A549 (cell line): ENCODE data around the gene TYMS. TPM values are rescaled to one million over a fixed set of nuclear protein-coding genes. Genes with fewer than 3 reads are reported as not detected.

Source experiments
- ATAC-seq, 2 experiments: fragments of 200-7000 bp in 1 of 2; fragments of >200 bp in 1 of 2; cut with Nextera tagmentation in 1 of 2; cut with Tn5 transposase in 1 of 2; 3 replicates each; pipeline versions ENCODE4 v1.8.0 to v1.9.1; 2018 to 2020; ENCODE audit warnings: mild to moderate bottlenecking in 1 of 2, moderate library complexity in 1 of 2
- CTCF ChIA-PET: fragments of 300-600 bp; sonication (Branson Sonifier 250); formaldehyde crosslinking; extraction: SDS; loops from one replicate; lab custom pipeline; 2021; ENCODE audit warnings: antibody characterized with exemption, inconsistent platforms; lab: Yijun Ruan, JAX
- POLR2A ChIA-PET: fragments of 350-600 bp; formaldehyde crosslinking; extraction: SDS; loops from one replicate; lab custom pipeline; 2021; ENCODE audit warnings: antibody characterized with exemption, inconsistent platforms; lab: Yijun Ruan, JAX
- DNase-seq, 2 experiments: peaks; one replicate each; pipeline versions ENCODE4 v3.0.0 to v3.0.0-alpha.2; 2011 to 2016; ENCODE audit warnings: low read depth in 1 of 2, low spot score in 1 of 2
- FAIRE-seq: peaks from 2 replicates; lab custom pipeline; 2011; peaks lifted over from hg19 to GRCh38; lab: Jason Lieb, UNC
- H3K27ac ChIP-seq, 2 experiments: fragments of >200 bp; sonication (Bioruptor Twin); formaldehyde crosslinking; 3 replicates each; pipeline ENCODE4 v1.5.1; 2016 to 2017
- H3K4me1 ChIP-seq: fragments of >200 bp; sonication (Bioruptor Twin); formaldehyde crosslinking; 3 replicates; pipeline ENCODE4 v1.6.1; 2016
- H3K4me2 ChIP-seq: fragments of >200 bp; sonication (Bioruptor Twin); formaldehyde crosslinking; 3 replicates; pipeline ENCODE4 v1.6.1; 2016
- H3K4me3 ChIP-seq: fragments of >200 bp; sonication (Bioruptor Twin); formaldehyde crosslinking; 3 replicates; pipeline ENCODE4 v1.5.1; 2016
- H3K9me3 ChIP-seq: fragments of >200 bp; sonication (Bioruptor Twin); formaldehyde crosslinking; 3 replicates; pipeline ENCODE4 v1.6.1; 2016
- CBX8 ChIP-seq: fragments of 200-600 bp; sonication (generic); IDR thresholded peaks from 2 replicates; pipeline ENCODE4 v1.6.1; 2016
- CEBPB ChIP-seq, 2 experiments: fragments of >200 bp in 1 of 2; sonication (Bioruptor Twin) in 1 of 2; formaldehyde crosslinking in 1 of 2; IDR thresholded peaks; 2 replicates each; pipeline ENCODE4 v1.6.1; 2012 to 2016
- CHD4 ChIP-seq: fragments of 200-600 bp; sonication (generic); IDR thresholded peaks from 2 replicates; pipeline ENCODE4 v1.6.1; 2016; ENCODE audit warnings: antibody characterized with exemption, mild to moderate bottlenecking, borderline replicate concordance
- EHMT2 ChIP-seq: fragments of 200-600 bp; sonication (generic); IDR thresholded peaks from 2 replicates; pipeline ENCODE4 v1.6.1; 2016; ENCODE audit warnings: antibody characterized with exemption, low read depth, mild to moderate bottlenecking, moderate library complexity
- ESRRA ChIP-seq: fragments of 150-350 bp; IDR thresholded peaks from 2 replicates; pipeline ENCODE4 v1.6.1; 2014; ENCODE audit warnings: mild to moderate bottlenecking, low read length, borderline replicate concordance
- GATA3 ChIP-seq: IDR thresholded peaks from 2 replicates; pipeline ENCODE4 v1.6.1; 2012; ENCODE audit warnings: borderline replicate concordance
- HOXA7 ChIP-seq: fragments of 250-450 bp; sonication (Bioruptor Pico); IDR thresholded peaks from 2 replicates; pipeline ENCODE4 v1.5.0; 2020; ENCODE audit warnings: mild to moderate bottlenecking, moderate library complexity
- HOXB13 ChIP-seq: fragments of 250-450 bp; sonication (Bioruptor Pico); IDR thresholded peaks from 2 replicates; pipeline ENCODE4 v1.5.0; 2020; ENCODE audit warnings: low read depth, mild to moderate bottlenecking, moderate library complexity
- HOXB5 ChIP-seq: fragments of 250-450 bp; sonication (Bioruptor Pico); IDR thresholded peaks from 2 replicates; pipeline ENCODE4 v1.5.0; 2020; ENCODE audit warnings: mild to moderate bottlenecking, moderate library complexity
- JUN ChIP-seq, 2 experiments: fragments of >200 bp; sonication (Bioruptor Twin); formaldehyde crosslinking; IDR thresholded peaks; 2 replicates in 1 of 2; 3 replicates in 1 of 2; pipeline ENCODE4 v1.6.1; 2016 to 2017
- JUNB ChIP-seq: fragments of >200 bp; sonication (Bioruptor Twin); formaldehyde crosslinking; IDR thresholded peaks from 2 replicates; pipeline ENCODE4 v1.6.1; 2016
- MAFK ChIP-seq: fragments of 450-650 bp; IDR thresholded peaks from 2 replicates; pipeline ENCODE4 v1.6.1; 2014; ENCODE audit not compliant: partially characterized antibody
- MAX ChIP-seq: IDR thresholded peaks from 2 replicates; pipeline ENCODE4 v1.6.1; 2012
- MAZ ChIP-seq: fragments of 150-350 bp; IDR thresholded peaks from 2 replicates; pipeline ENCODE4 v1.6.1; 2014; ENCODE audit warnings: antibody characterized with exemption, low read depth, low read length, borderline replicate concordance
- MYC ChIP-seq: IDR thresholded peaks from 2 replicates; pipeline ENCODE4 v1.6.1; 2012; ENCODE audit warnings: mild to moderate bottlenecking, inconsistent platforms, low read length, improper control_type of control experiment, borderline replicate concordance
- PHF8 ChIP-seq: fragments of 200-600 bp; sonication (generic); IDR thresholded peaks from 2 replicates; pipeline ENCODE4 v1.6.1; 2016; ENCODE audit warnings: low read depth, mild to moderate bottlenecking, antibody characterized with exemption, moderate library complexity, borderline replicate concordance
- RARB ChIP-seq: fragments of 250-450 bp; sonication (Bioruptor Pico); IDR thresholded peaks from 2 replicates; pipeline ENCODE4 v1.8.0; 2021; ENCODE audit warnings: mild to moderate bottlenecking, moderate library complexity
- REST ChIP-seq: fragments of 200-600 bp; sonication (generic); IDR thresholded peaks from 2 replicates; pipeline ENCODE4 v1.6.1; 2016; ENCODE audit warnings: antibody characterized with exemption, mild to moderate bottlenecking, moderate library complexity
- RNF2 ChIP-seq: fragments of 200-600 bp; sonication (generic); IDR thresholded peaks from 2 replicates; pipeline ENCODE4 v1.6.1; 2016; ENCODE audit warnings: low read depth, mild to moderate bottlenecking, antibody characterized with exemption, moderate library complexity, borderline replicate concordance
- SREBF2 ChIP-seq: fragments of 450-650 bp; IDR thresholded peaks from 2 replicates; pipeline ENCODE4 v1.6.1; 2014; ENCODE audit warnings: mild to moderate bottlenecking, moderate library complexity
- TFCP2L1 ChIP-seq: fragments of 250-450 bp; sonication (Bioruptor Pico); IDR thresholded peaks from 2 replicates; pipeline ENCODE4 v1.5.0; 2021; ENCODE audit warnings: mild to moderate bottlenecking
- ZFP36 ChIP-seq: fragments of 450-650 bp; IDR thresholded peaks from 2 replicates; pipeline ENCODE4 v1.6.1; 2014; ENCODE audit warnings: borderline replicate concordance; ENCODE audit not compliant: partially characterized antibody
- ZNF302 ChIP-seq: fragments of 250-450 bp; sonication (Bioruptor Pico); IDR thresholded peaks from 2 replicates; pipeline ENCODE4 v1.9.0; 2021; ENCODE audit warnings: inconsistent platforms, mild to moderate bottlenecking, moderate library complexity
- ZSCAN20 ChIP-seq: fragments of 250-450 bp; sonication (Bioruptor Pico); IDR thresholded peaks from 2 replicates; pipeline ENCODE4 v1.8.0; 2022; ENCODE audit warnings: mild to moderate bottlenecking, moderate library complexity
- WGBS: methylation state at CpG from one replicate; pipeline ENCODE4 v1.1.6; 2017; ENCODE audit errors: missing lambda C conversion rate; 5-methylcytosine and 5-hydroxymethylcytosine counted together
- polyA plus RNA-seq, 4 experiments: library from polyadenylated mRNA; depleted of rRNA in 3 of 4; stranded (reverse); fragments of >200 nt; fragmentation: RNase III in 1 of 4; extraction: RNeasy Plus Mini Kit Qiagen cat#74134 plus additional on column Dnase treatment in 1 of 4; gene quantifications; 2 replicates in 3 of 4; 3 replicates in 1 of 4; pipeline ENCODE4 v1.2.3, GENCODE V29; 2011 to 2017

TYMS gene
- polyA plus RNA-seq, 2 of the 4 experiments (the other 2 are of a cell fraction), result 118 to 173 TPM

GRCh38 chr18:658001-658946, 821 bp downstream of the TYMS start (continued):
- TF ChIP-seq MAX (peak; percentile 61), GATA3 (peak; percentile 25; the same call in 1 of the 2 replicates), MAZ (no peak), SREBF2 (no peak), ZSCAN20 (CRISPR knock-in tag) (no peak), TFCP2L1 (no peak), HOXB13 (CRISPR knock-in tag) (no peak), ZFP36 (no peak), CHD4 (no peak), CEBPB (IDR thresholded peaks at IDR 0.05) (no peak)

GRCh38 chr18:658947-659533, 1.6 kb downstream of the TYMS start:
- TF ChIP-seq MAX (no peak), PHF8 (no peak), MAFK (peak; percentile 93)
- H3K4me2 ChIP-seq, result peak overlapping the region; percentile 88
- no peaks in the 10 kb centered on the region for H3K4me1 ChIP-seq
- DNase-seq, result no peak
- 79% methylated on average over 6 of the region's 10 CpGs for WGBS
- peak overlapping the region; percentile 86 to 100 for H3K27ac ChIP-seq
- ChIA-PET CTCF (interaction anchor here (1.6 kb wide), 1 partner anchor 12 kb away, joined by 3 read pairs; no protein-coding TSS in a partner anchor), POLR2A (interaction anchor here (0.8 to 0.9 kb wide), 2 partner anchors 9 to 49 kb away, joined by 3 read pairs; no protein-coding TSS in a partner anchor)
- no peaks in the 10 kb centered on the region for H3K9me3 ChIP-seq
- no peak for ATAC-seq
- FAIRE-seq, result no peak
- peak overlapping the region; percentile 73 for H3K4me3 ChIP-seq

GRCh38 chr18:659597-659996, 2.1 kb downstream of the TYMS start:
- Histone ChIP-seq H3K27ac (peak overlapping the region in 1 of 2 experiments; percentile 100; a peak in 4 of 6 replicates), H3K4me1 (no peaks in the 10 kb centered on the region), H3K4me3 (no peak overlapping the region), H3K4me2 (peak overlapping the region; percentile 88), H3K9me3 (no peaks in the 10 kb centered on the region)
- FAIRE-seq, result no peak
- ChIA-PET CTCF (interaction anchor here (1.6 kb wide), 1 partner anchor 11 kb away, joined by 3 read pairs; no protein-coding TSS in a partner anchor), POLR2A (no interaction called here)
- no peak for DNase-seq
- 93% methylated on average over 6 of the region's 6 CpGs for WGBS
- no peak for ATAC-seq
- no peak for TF ChIP-seq ESRRA
- no peak for TF ChIP-seq GATA3
- no peak for TF ChIP-seq HOXA7 (CRISPR knock-in tag)
- TF ChIP-seq JUN (IDR thresholded peaks at IDR 0.05), result no peak
- TF ChIP-seq ZNF302 (CRISPR knock-in tag), result no peak
- no peak for TF ChIP-seq EHMT2
- TF ChIP-seq JUNB, result no peak
- TF ChIP-seq RNF2, result no peak
- no peak for TF ChIP-seq MYC
- TF ChIP-seq CBX8, result no peak
- TF ChIP-seq TFCP2L1, result no peak
- no peak for TF ChIP-seq HOXB5 (CRISPR knock-in tag)
- no peak for TF ChIP-seq REST
- no peak for TF ChIP-seq RARB (CRISPR knock-in tag)
